Breast epithelium (tissue), 3 donors: ENCODE data around the gene HLA-DRB1.

Experiments used
- CTCF ChIP-seq, 3 donors: fragments of 450-650 bp; IDR thresholded peaks; one replicate each; pipeline ENCODE4 v1.5.1; 2016 to 2017; ENCODE audit warnings: antibody characterized with exemption in 3 of 3, mild to moderate bottlenecking in 3 of 3, moderate library complexity in 3 of 3
- POLR2A ChIP-seq: fragments of 450-650 bp; IDR thresholded peaks from one replicate; pipeline ENCODE4 v1.6.1; 2016; ENCODE audit warnings: antibody characterized with exemption, mild to moderate bottlenecking, moderate library complexity
- POLR2AphosphoS5 ChIP-seq, 3 donors: sonication (generic); formaldehyde crosslinking; IDR thresholded peaks; one replicate each; pipeline ENCODE4 v1.6.1; 2017; ENCODE audit warnings: antibody characterized with exemption in 3 of 3

GRCh38 chr6:32570363-32570905, 19.2 kb downstream of the HLA-DRB1 start:
- TF ChIP-seq CTCF (IDR thresholded peaks at IDR 0.05) (no peak), POLR2A (no peak), POLR2AphosphoS5 (IDR thresholded peaks at IDR 0.05) (no peak)
